Natural killer cell (primary cell): ENCODE data around the gene MED8. TPM values are rescaled to one million over a fixed set of nuclear protein-coding genes. Genes with fewer than 3 reads are reported as not detected.

ENCODE experiments used
- ATAC-seq, 3 donors: fragments of 150-1000 bp in 2 of 3; fragments of 200-7000 bp in 1 of 3; cut with Tn5 transposase; 1 replicate in 1 of 3; 2 replicates in 2 of 3; pipeline ENCODE4 v1.10.0; 2021; ENCODE audit warnings: mild to moderate bottlenecking in 2 of 3, moderate library complexity in 2 of 3
- DNase-seq, 2 donors: peaks; one replicate each; pipeline versions ENCODE4 v3.0.0 to v3.0.0-alpha.2; 2013 to 2021; ENCODE audit warnings: mixed read lengths in 1 of 2
- H3K27ac ChIP-seq: one replicate; pipeline ENCODE4 v1.5.1; 2013; ENCODE audit warnings: mild to moderate bottlenecking, low read length
- H3K27me3 ChIP-seq: one replicate; pipeline ENCODE4 v1.6.1; 2013; ENCODE audit warnings: low read length; ENCODE audit not compliant: control insufficient read depth, insufficient read depth
- H3K36me3 ChIP-seq: one replicate; pipeline ENCODE4 v1.6.1; 2013; ENCODE audit warnings: low read length; ENCODE audit not compliant: control insufficient read depth, insufficient read depth
- H3K4me1 ChIP-seq: one replicate; pipeline ENCODE4 v1.6.1; 2013; ENCODE audit warnings: low read length; ENCODE audit not compliant: control insufficient read depth, insufficient read depth
- H3K4me3 ChIP-seq: one replicate; pipeline ENCODE4 v1.5.1; 2013; ENCODE audit warnings: low read length
- H3K9me3 ChIP-seq: one replicate; pipeline ENCODE4 v1.6.1; 2013; ENCODE audit warnings: low read length; ENCODE audit not compliant: control insufficient read depth, insufficient read depth
- H3K27ac Mint-ChIP-seq, 2 donors: one replicate each; pipeline ENCODE4 v1.8.0; 2022; ENCODE audit warnings: mild to moderate bottlenecking in 2 of 2, mixed read lengths in 2 of 2, moderate library complexity in 1 of 2
- H3K27me3 Mint-ChIP-seq, 2 donors: one replicate each; pipeline ENCODE4 v1.8.0; 2022; ENCODE audit warnings: low read depth in 2 of 2, mixed read lengths in 2 of 2
- H3K36me3 Mint-ChIP-seq: one replicate; pipeline ENCODE4 v1.8.0; 2022; ENCODE audit warnings: mixed read lengths
- H3K4me1 Mint-ChIP-seq, 2 donors: one replicate each; pipeline ENCODE4 v1.8.0; 2022; ENCODE audit warnings: mixed read lengths in 2 of 2
- H3K4me3 Mint-ChIP-seq: one replicate; pipeline ENCODE4 v1.8.0; 2022; ENCODE audit warnings: mild to moderate bottlenecking, moderate library complexity, mixed read lengths
- H3K9me3 Mint-ChIP-seq, 2 donors: one replicate each; pipeline ENCODE4 v1.8.0; 2022; ENCODE audit warnings: mixed read lengths in 2 of 2
- CTCF ChIP-seq: fragments of 200-600 bp; IDR thresholded peaks from one replicate; pipeline ENCODE4 v1.8.0; 2022; ENCODE audit warnings: antibody characterized with exemption
- WGBS: methylation state at CpG from one replicate; pipeline ENCODE4 v1.1.7; 2013; ENCODE audit warnings: missing lambda C conversion rate; ENCODE audit not compliant: insufficient coverage; 5-methylcytosine and 5-hydroxymethylcytosine counted together
- intact Hi-C: fragments of 100-400 bp; cut with micrococcal nuclease; formaldehyde crosslinking; loops from one replicate; pipeline ENCODE4 v1.14.2; 2022
- total RNA-seq, 4 donors: library from RNA; stranded (reverse); fragments of 120-200 nt in 1 of 4; gene quantifications; one replicate each; pipeline versions ENCODE4 v1.2.3 to v1.2.4, GENCODE V29; 2013 to 2022

The MED8 gene
- total RNA-seq, 3 donors from 2014 or later (not counting 1 experiment from before 2014, with no cell fraction given): 17.8 to 26.8 (median 22.0) TPM

GRCh38 chr1:43421396-43421795, 31.8 kb upstream of the MED8 start:
- Histone ChIP-seq H3K27ac (no peak overlapping the region), H3K4me1 (peaks cover 14% of the 10 kb centered on the region), H3K36me3 (peaks cover 85% of the 10 kb centered on the region), H3K9me3 (peaks cover 9% of the 10 kb centered on the region), H3K27me3 (no peaks in the 10 kb centered on the region), H3K4me3 (no peak overlapping the region)
- DNase-seq (no peak), ATAC-seq (no peak)
- Mint-ChIP-seq H3K9me3 (peaks cover 5 to 8% of the 10 kb centered on the region in 2 donors), H3K4me1 (peaks cover 15 to 16% of the 10 kb centered on the region in 2 donors), H3K27ac (no peak overlapping the region), H3K27me3 (no peaks in the 10 kb centered on the region), H3K4me3 (no peak overlapping the region), H3K36me3 (peaks cover under 1% of the 10 kb centered on the region)
- WGBS: 98% methylated on average over 6 of the region's 6 CpGs
- intact Hi-C loops: no loop called here
- no peak for TF ChIP-seq CTCF

GRCh38 chr1:43420874-43421273, 31.3 kb upstream of the MED8 start:
- 98% methylated on average over 10 of the region's 10 CpGs for WGBS
- peaks cover 9% of the 10 kb centered on the region for H3K9me3 ChIP-seq
- peaks cover 15 to 16% of the 10 kb centered on the region in 2 donors for H3K4me1 Mint-ChIP-seq
- no peaks in the 10 kb centered on the region for H3K27me3 ChIP-seq
- ATAC-seq (no peak), DNase-seq (no peak)
- H3K4me3 ChIP-seq: no peak overlapping the region
- H3K4me1 ChIP-seq: peaks cover 14% of the 10 kb centered on the region
- intact Hi-C loops: no loop called here
- no peak overlapping the region for H3K27ac Mint-ChIP-seq
- peaks cover 5 to 8% of the 10 kb centered on the region in 2 donors for H3K9me3 Mint-ChIP-seq
- no peaks in the 10 kb centered on the region for H3K27me3 Mint-ChIP-seq
- no peaks in the 10 kb centered on the region for H3K36me3 Mint-ChIP-seq
- no peak overlapping the region for H3K27ac ChIP-seq
- no peak overlapping the region for H3K4me3 Mint-ChIP-seq
- TF ChIP-seq CTCF: no peak
- H3K36me3 ChIP-seq: peaks cover 85% of the 10 kb centered on the region

- no peak for TF ChIP-seq CTCF
- Histone ChIP-seq H3K36me3 (peaks cover 85% of the 10 kb centered on the region), H3K27ac (no peak overlapping the region), H3K27me3 (no peaks in the 10 kb centered on the region), H3K4me3 (no peak overlapping the region), H3K4me1 (peaks cover 14% of the 10 kb centered on the region), H3K9me3 (peaks cover 9% of the 10 kb centered on the region)
- no peak for DNase-seq
- Mint-ChIP-seq H3K27me3 (no peaks in the 10 kb centered on the region), H3K27ac (no peak overlapping the region), H3K4me1 (peaks cover 16 to 17% of the 10 kb centered on the region in 2 donors), H3K4me3 (no peak overlapping the region), H3K36me3 (no peaks in the 10 kb centered on the region), H3K9me3 (peaks cover 5 to 8% of the 10 kb centered on the region in 2 donors)
- 96% methylated on average over 13 of the region's 13 CpGs for WGBS
- ATAC-seq: no peak
- intact Hi-C loops: no loop called here
Observed at GRCh38 chr1:43419627-43420425, 30.2 kb upstream of the MED8 start.
